Stomach (tissue), 4 donors: ENCODE data around the gene IFT25.

Experiments
- EP300 ChIP-seq: sonication (generic); formaldehyde crosslinking; IDR thresholded peaks from one replicate; pipeline ENCODE4 v1.6.1; 2017; ENCODE audit warnings: antibody characterized with exemption
- POLR2A ChIP-seq, 4 donors: fragments of 450-650 bp; IDR thresholded peaks; one replicate each; pipeline ENCODE4 v1.6.1; 2016; ENCODE audit warnings: antibody characterized with exemption in 4 of 4, control low read depth in 2 of 4, mild to moderate bottlenecking in 1 of 4, moderate library complexity in 1 of 4
- POLR2AphosphoS5 ChIP-seq, 3 donors: sonication (generic); formaldehyde crosslinking; IDR thresholded peaks; one replicate each; pipeline ENCODE4 v1.6.1; 2016; ENCODE audit warnings: antibody characterized with exemption in 3 of 3
- TF ChIP-seq, protein P1 (sequence below), 7 experiments: fragments of 450-650 bp in 4 of 7; fragments of 200-600 bp in 3 of 7; sonication (generic) in 3 of 7; IDR thresholded peaks; one replicate each; pipeline ENCODE4 v1.5.1; 2016 to 2019; ENCODE audit warnings: antibody characterized with exemption in 7 of 7, control low read depth in 2 of 7, mild to moderate bottlenecking in 1 of 7

DNA sequence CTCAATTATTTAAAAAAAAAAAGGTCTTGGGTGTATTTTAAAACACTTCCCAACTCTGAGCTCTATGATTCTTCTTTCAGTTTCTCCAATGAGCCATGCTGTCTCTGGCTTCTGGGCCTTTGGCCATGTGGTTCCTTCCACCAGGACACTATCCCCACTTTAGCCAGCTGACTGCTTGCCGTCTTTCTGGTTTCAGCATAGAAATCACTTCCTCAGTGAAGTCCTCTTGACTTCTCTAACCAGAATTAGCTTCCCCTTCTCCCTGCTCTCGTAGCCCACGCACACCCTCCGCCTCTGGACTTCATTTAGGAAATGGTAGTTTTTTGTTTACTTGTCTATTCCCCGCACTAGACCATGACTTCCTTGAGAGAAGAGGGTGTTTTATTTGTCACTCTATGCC lies 52.6 kb downstream of the IFT25 start:
- TF ChIP-seq, protein P1, sequence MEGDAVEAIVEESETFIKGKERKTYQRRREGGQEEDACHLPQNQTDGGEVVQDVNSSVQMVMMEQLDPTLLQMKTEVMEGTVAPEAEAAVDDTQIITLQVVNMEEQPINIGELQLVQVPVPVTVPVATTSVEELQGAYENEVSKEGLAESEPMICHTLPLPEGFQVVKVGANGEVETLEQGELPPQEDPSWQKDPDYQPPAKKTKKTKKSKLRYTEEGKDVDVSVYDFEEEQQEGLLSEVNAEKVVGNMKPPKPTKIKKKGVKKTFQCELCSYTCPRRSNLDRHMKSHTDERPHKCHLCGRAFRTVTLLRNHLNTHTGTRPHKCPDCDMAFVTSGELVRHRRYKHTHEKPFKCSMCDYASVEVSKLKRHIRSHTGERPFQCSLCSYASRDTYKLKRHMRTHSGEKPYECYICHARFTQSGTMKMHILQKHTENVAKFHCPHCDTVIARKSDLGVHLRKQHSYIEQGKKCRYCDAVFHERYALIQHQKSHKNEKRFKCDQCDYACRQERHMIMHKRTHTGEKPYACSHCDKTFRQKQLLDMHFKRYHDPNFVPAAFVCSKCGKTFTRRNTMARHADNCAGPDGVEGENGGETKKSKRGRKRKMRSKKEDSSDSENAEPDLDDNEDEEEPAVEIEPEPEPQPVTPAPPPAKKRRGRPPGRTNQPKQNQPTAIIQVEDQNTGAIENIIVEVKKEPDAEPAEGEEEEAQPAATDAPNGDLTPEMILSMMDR (IDR thresholded peaks at IDR 0.05): no peak
- TF ChIP-seq POLR2A (IDR thresholded peaks at IDR 0.05) (no peak), EP300 (no peak), POLR2AphosphoS5 (IDR thresholded peaks at IDR 0.05) (no peak)
